HEK293 (cell line): ENCODE measurements around the gene CNTNAP5.

Experiments used
- PBX3 ChIP-seq: sonication (generic); formaldehyde crosslinking; IDR thresholded peaks from 2 replicates; pipeline ENCODE4 v1.8.1; 2022; ENCODE audit warnings: mild to moderate bottlenecking, moderate library complexity, missing genetic modification reagents
- SALL2 ChIP-seq: fragments of 450-650 bp; formaldehyde crosslinking; IDR thresholded peaks from 2 replicates; pipeline ENCODE4 v1.5.0; 2017; ENCODE audit warnings: missing biosample characterization, mild to moderate bottlenecking, missing genetic modification characterization, borderline replicate concordance

- TF ChIP-seq PBX3 (CRISPR knock-in tag): no peak
- TF ChIP-seq SALL2 (tag by site-specific recombination): no peak
Observed at GRCh38 chr2:124046332-124046731, 21.2 kb downstream of the CNTNAP5 start.
